Measurements from ENCODE around the gene DLG2. TPM values are rescaled to one million over a fixed set of nuclear protein-coding genes. Genes with fewer than 3 reads are reported as not detected.

DLG2 gene
- total and polyA plus RNA-seq, 2 of the 4 experiments (the other 2 are of a cell fraction) = 0.31 to 0.36 TPM

DNA sequence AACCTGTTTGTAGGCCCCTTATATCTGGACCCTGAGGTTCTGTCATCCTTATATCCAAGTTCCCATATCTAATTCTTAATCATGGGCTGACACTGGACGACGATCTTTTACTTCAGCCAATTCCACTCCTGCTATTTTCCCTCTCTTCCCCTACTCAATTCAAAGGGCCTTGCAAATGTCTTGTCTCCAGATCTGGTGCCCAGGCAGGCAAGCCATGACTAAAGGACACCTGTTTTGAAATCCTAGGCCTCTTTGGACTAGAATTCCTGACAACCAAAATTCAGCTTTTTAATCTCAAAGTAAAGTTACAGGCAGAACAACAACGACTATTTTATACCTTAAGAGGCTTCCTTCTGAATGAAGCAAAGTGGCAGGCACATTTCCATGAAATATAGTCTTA lies 963.4 kb downstream of the DLG2 start:
- Histone ChIP-seq H3K18ac (ENCODE audit: low read depth, low read length) (no peak overlapping the region), H3K4me3 (ENCODE audit: insufficient read depth, low read depth, low read length) (no peak overlapping the region), H4K91ac (ENCODE audit: insufficient read depth, low read depth, low read length) (no peak overlapping the region), H3K9me1 (ENCODE audit: insufficient read depth, low read length) (no peaks in the 10 kb centered on the region), H3K23ac (ENCODE audit: low read depth, low read length) (no peak overlapping the region), H4K8ac (ENCODE audit: low read depth in 2 of 2, low read length in 2 of 2) (no peak overlapping the region), H4K5ac (ENCODE audit: low read depth, low read length) (no peak overlapping the region), H3K27me3 (ENCODE audit: control insufficient read depth, insufficient read depth, low read length) (no peaks in the 10 kb centered on the region), H3K9ac (ENCODE audit: low read depth, low read length) (no peak overlapping the region), H2AK9ac (replicated peaks; ENCODE audit: low read depth, low read length, poor library complexity) (no peak overlapping the region), H3K79me1 (ENCODE audit: low read depth in 1 of 2, low read length in 2 of 2) (no peaks in the 10 kb centered on the region), H2BK120ac (ENCODE audit: low read depth, low read length) (no peak overlapping the region), H3K56ac (ENCODE audit: extremely low read depth, insufficient read depth, low read length) (no peak overlapping the region), H2BK5ac (ENCODE audit: low read depth, low read length, poor library complexity, severe bottlenecking) (no peak overlapping the region), H2BK15ac (ENCODE audit: low read depth, low read length) (no peak overlapping the region), H2AK5ac (ENCODE audit: low read depth, low read length) (no peak overlapping the region), H4K20me1 (ENCODE audit: insufficient read depth, low read length) (no peaks in the 10 kb centered on the region), H3K27ac (ENCODE audit: insufficient read depth, low read length) (no peak overlapping the region), H3K4me1 (ENCODE audit: control insufficient read depth, insufficient read depth, low read length) (no peaks in the 10 kb centered on the region), H3K14ac (replicated peaks; ENCODE audit: low read depth, low read length) (no peak overlapping the region), H3K4ac (ENCODE audit: low read depth, low read length) (no peak overlapping the region), H3K36me3 (ENCODE audit: control insufficient read depth, insufficient read depth, low read length) (no peaks in the 10 kb centered on the region), H2BK20ac (ENCODE audit: low read depth, low read length) (no peak overlapping the region), H2AFZ (replicated peaks; ENCODE audit: low read length, poor library complexity) (no peak overlapping the region), H3K4me2 (ENCODE audit: low read depth, low read length) (no peak overlapping the region), H3K9me3 (ENCODE audit: control insufficient read depth, insufficient read depth, low read length) (no peaks in the 10 kb centered on the region)
- DNase-seq (no peak), ATAC-seq (ENCODE audit: low read depth) (no peak)
- ChIA-PET CTCF (no interaction called here), POLR2A (ENCODE audit: unreplicated experiment) (no interaction called here)
- in situ Hi-C loops (cut with MboI; ENCODE audit: low sequenced_read_pairs) = no loop called here
- WGBS, 2 experiments (ENCODE audit: extremely low coverage in 2 of 2, insufficient read length in 1 of 2) = 40% methylated on average over 1 of the region's 3 CpGs; no CpG with 5 or more reads in 1 of the 2 experiments
- BruUV-seq (replicated peaks) = no TSS peak
- TF ChIP-seq POLR2A (IDR thresholded peaks at IDR 0.05; ENCODE audit: low read depth, low read length) = no peak
- no peak for TF ChIP-seq FOS (IDR thresholded peaks at IDR 0.05; ENCODE audit: low read depth, low read length)
- TF ChIP-seq, protein P1, sequence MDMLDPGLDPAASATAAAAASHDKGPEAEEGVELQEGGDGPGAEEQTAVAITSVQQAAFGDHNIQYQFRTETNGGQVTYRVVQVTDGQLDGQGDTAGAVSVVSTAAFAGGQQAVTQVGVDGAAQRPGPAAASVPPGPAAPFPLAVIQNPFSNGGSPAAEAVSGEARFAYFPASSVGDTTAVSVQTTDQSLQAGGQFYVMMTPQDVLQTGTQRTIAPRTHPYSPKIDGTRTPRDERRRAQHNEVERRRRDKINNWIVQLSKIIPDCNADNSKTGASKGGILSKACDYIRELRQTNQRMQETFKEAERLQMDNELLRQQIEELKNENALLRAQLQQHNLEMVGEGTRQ (IDR thresholded peaks at IDR 0.05; ENCODE audit: low read depth, low read length) = no peak
- TF ChIP-seq BHLHE40 (IDR thresholded peaks at IDR 0.05; ENCODE audit: low read depth, low read length) = no peak
- TF ChIP-seq, protein P2, sequence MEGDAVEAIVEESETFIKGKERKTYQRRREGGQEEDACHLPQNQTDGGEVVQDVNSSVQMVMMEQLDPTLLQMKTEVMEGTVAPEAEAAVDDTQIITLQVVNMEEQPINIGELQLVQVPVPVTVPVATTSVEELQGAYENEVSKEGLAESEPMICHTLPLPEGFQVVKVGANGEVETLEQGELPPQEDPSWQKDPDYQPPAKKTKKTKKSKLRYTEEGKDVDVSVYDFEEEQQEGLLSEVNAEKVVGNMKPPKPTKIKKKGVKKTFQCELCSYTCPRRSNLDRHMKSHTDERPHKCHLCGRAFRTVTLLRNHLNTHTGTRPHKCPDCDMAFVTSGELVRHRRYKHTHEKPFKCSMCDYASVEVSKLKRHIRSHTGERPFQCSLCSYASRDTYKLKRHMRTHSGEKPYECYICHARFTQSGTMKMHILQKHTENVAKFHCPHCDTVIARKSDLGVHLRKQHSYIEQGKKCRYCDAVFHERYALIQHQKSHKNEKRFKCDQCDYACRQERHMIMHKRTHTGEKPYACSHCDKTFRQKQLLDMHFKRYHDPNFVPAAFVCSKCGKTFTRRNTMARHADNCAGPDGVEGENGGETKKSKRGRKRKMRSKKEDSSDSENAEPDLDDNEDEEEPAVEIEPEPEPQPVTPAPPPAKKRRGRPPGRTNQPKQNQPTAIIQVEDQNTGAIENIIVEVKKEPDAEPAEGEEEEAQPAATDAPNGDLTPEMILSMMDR (conservative IDR thresholded peaks at IDR 0.05; ENCODE audit: low read depth, low read length) = no peak
- no peak for TF ChIP-seq CHD1 (IDR thresholded peaks at IDR 0.05; ENCODE audit: low read depth, low read length)
- no peak for TF ChIP-seq MAZ (IDR thresholded peaks at IDR 0.05; ENCODE audit: borderline replicate concordance, low read depth, low read length)
- TF ChIP-seq NFE2L2 (IDR thresholded peaks at IDR 0.05; ENCODE audit: low read depth, low read length) = no peak
- no peak for TF ChIP-seq CEBPB (IDR thresholded peaks at IDR 0.05; ENCODE audit: low read depth, low read length)
- no peak for TF ChIP-seq RCOR1 (IDR thresholded peaks at IDR 0.05; ENCODE audit: insufficient replicate concordance, low read length)
- TF ChIP-seq RFX5 (IDR thresholded peaks at IDR 0.05; ENCODE audit: low read depth, low read length) = no peak
- TF ChIP-seq, protein P3, sequence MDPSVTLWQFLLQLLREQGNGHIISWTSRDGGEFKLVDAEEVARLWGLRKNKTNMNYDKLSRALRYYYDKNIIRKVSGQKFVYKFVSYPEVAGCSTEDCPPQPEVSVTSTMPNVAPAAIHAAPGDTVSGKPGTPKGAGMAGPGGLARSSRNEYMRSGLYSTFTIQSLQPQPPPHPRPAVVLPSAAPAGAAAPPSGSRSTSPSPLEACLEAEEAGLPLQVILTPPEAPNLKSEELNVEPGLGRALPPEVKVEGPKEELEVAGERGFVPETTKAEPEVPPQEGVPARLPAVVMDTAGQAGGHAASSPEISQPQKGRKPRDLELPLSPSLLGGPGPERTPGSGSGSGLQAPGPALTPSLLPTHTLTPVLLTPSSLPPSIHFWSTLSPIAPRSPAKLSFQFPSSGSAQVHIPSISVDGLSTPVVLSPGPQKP (IDR thresholded peaks at IDR 0.05; ENCODE audit: borderline replicate concordance, low read depth, low read length) = no peak
- TF ChIP-seq MAFK (IDR thresholded peaks at IDR 0.05; ENCODE audit: low read depth, low read length) = no peak
- TF ChIP-seq RAD21 (IDR thresholded peaks at IDR 0.05; ENCODE audit: low read length) = no peak
- dilution Hi-C loops (cut with HindIII; ENCODE audit: low sequenced_read_pairs, unreplicated experiment) = no loop called here
- intact Hi-C loops (cut with micrococcal nuclease) = loop anchor here (1.0 kb wide), 1 partner anchor 40 kb away; no protein-coding TSS in a partner anchor

Measured in IMR-90 (cell line).